Choroid plexus epithelial cell (primary cell): Measurements from ENCODE around the gene CCS.
"Not testable (repeated sequence)": the region's sequence is repeated elsewhere in the genome, so short reads cannot be mapped to it uniquely, and the experiment has no call there.

Experiments used
- DNase-seq: peaks from one replicate; pipeline ENCODE4 v3.0.0-alpha.2; 2010; ENCODE audit warnings: low read depth
- H3K4me3 ChIP-seq: 2 replicates; pipeline ENCODE4 v1.5.1; 2011; ENCODE audit warnings: low read depth, mild to moderate bottlenecking, control low read depth, low read length, moderate library complexity
- TF ChIP-seq, protein P1 (sequence below): conservative IDR thresholded peaks from 2 replicates; pipeline ENCODE4 v1.5.1; 2011; ENCODE audit warnings: low read depth, mild to moderate bottlenecking, control low read depth, inconsistent platforms, low read length, moderate library complexity

Gene CCS

DNA sequence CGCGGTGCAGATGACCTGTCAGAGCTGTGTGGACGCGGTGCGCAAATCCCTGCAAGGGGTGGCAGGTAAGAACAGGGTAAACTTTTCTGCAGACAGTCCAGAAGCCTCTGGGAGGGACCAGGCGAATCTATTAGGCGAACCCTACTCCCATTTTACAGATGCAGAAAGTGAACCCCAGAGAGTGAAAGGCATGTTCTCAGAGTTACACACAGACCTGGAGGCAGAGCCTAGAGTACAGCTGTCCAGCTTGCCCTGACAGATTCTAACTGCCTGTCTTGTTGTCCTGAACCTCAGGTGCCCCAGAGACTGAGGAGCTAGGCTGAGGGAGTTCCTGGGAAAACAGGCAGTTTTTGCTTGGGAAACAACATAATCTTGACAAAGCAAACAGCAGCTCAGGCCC lies 665 bp downstream of the CCS start:
- no peak for DNase-seq
- TF ChIP-seq, protein P1, sequence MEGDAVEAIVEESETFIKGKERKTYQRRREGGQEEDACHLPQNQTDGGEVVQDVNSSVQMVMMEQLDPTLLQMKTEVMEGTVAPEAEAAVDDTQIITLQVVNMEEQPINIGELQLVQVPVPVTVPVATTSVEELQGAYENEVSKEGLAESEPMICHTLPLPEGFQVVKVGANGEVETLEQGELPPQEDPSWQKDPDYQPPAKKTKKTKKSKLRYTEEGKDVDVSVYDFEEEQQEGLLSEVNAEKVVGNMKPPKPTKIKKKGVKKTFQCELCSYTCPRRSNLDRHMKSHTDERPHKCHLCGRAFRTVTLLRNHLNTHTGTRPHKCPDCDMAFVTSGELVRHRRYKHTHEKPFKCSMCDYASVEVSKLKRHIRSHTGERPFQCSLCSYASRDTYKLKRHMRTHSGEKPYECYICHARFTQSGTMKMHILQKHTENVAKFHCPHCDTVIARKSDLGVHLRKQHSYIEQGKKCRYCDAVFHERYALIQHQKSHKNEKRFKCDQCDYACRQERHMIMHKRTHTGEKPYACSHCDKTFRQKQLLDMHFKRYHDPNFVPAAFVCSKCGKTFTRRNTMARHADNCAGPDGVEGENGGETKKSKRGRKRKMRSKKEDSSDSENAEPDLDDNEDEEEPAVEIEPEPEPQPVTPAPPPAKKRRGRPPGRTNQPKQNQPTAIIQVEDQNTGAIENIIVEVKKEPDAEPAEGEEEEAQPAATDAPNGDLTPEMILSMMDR, result no peak
- H3K4me3 ChIP-seq, result peak overlapping the region; percentile 71

- peak overlapping the region; percentile 9 for H3K4me3 ChIP-seq
- TF ChIP-seq, protein P1, result no peak
- peak; percentile 89 for DNase-seq
Observed at GRCh38 chr11:66595245-66595904, 2.4 kb downstream of the CCS start.

DNA sequence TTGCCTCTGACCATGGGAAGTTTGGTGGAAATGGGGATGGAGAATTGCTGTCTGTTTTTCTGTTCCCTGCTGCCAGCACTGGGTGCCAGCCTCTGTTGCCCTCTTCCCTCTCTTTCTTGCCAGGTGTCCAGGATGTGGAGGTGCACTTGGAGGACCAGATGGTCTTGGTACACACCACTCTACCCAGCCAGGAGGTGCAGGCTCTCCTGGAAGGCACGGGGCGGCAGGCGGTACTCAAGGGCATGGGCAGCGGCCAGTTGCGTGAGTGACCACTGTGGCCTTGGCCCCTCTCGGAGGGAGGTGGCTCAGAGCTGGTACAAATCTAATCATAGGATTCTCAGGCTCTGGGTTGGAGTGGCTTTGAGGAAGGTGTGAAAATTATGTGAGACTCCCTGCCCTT lies 6.0 kb downstream of the CCS start:
- no peak overlapping the region for H3K4me3 ChIP-seq
- DNase-seq, result no peak
- TF ChIP-seq, protein P1, result no peak

GRCh38 chr11:66600219-66600618 lies 7.2 kb downstream of the CCS start:
- DNase-seq, result no peak
- TF ChIP-seq, protein P1, result no peak
- H3K4me3 ChIP-seq, result no peak overlapping the region

GRCh38 chr11:66600631-66601233 lies 7.7 kb downstream of the CCS start:
- TF ChIP-seq, protein P1, result no peak
- H3K4me3 ChIP-seq, result no peak overlapping the region
- peak; percentile 51 for DNase-seq

GRCh38 chr11:66603072-66603471 lies 10.1 kb downstream of the CCS start:
- DNase-seq, result no peak
- H3K4me3 ChIP-seq, result no peak overlapping the region
- TF ChIP-seq, protein P1, result no peak

DNA sequence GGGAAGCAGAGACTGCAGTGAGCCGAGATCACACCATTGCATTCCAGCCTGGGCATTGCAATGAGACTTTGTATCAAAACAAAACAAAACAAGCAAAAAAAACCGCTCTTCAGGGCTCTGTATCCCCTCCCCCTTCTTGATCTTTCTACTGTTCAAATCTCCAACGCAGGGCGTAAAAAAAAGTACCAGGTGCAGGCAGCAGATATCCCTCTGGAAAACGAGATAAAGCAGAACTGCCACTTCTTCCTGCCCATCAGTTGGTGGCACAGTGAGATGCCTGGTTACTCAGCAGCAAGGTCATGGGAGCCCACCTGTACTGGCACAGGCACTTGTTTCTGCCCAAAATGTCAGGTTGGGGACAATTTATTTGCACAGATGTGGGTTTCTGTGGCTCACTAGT lies 11.2 kb downstream of the CCS start:
- TF ChIP-seq, protein P1, result no peak
- DNase-seq, result no peak
- H3K4me3 ChIP-seq, result no peak overlapping the region

DNA sequence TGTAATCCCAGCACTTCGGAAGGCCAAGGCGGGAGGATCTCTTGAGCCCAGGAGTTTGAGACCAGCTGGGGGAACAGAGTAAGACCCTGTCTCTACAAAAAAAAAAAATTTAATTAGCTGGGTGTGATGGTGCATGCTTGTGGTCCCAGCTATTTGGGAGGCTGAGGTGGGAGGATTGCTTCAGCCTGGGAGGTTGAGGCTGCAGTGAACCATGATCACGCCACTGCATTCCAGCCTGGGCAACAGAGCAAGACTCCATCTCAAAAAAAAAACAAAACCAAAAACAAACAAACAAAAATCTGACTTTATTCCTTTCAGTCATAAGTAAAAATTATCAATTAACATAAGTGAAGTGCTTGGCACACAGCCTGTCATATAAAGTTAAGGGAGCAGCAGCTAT lies 13.6 kb downstream of the CCS start:
- not testable (repeated sequence) for H3K4me3 ChIP-seq, DNase-seq
